Stimulated activated CD8-positive, alpha-beta memory T cell treated with anti-CD3 and anti-CD28 coated beads, Interleukin-4, amount 100 ng/mL, for 4 hours (primary cell): ENCODE data around the gene ACTL9.
A peak's percentile ranks its signal among the peaks of the same experiment; 100 is the strongest.

Source experiments
- DNase-seq, 2 donors: peaks; one replicate each; pipeline ENCODE4 v3.0.0-alpha.2; 2020; ENCODE audit warnings: low read depth in 2 of 2, low spot score in 1 of 2

ACTL9 gene

GRCh38 chr19:8686549-8686948 is 12.0 kb downstream of the ACTL9 start:
- DNase-seq: no peak

- no peak for DNase-seq
Observed at GRCh38 chr19:8684001-8684902, 14.3 kb downstream of the ACTL9 start.

- DNase-seq: no peak
Observed at GRCh38 chr19:8682931-8683330, 15.7 kb downstream of the ACTL9 start.

- no peak for DNase-seq
Observed at GRCh38 chr19:8682472-8682871, 16.1 kb downstream of the ACTL9 start.

GRCh38 chr19:8681345-8682029 is 17.1 kb downstream of the ACTL9 start:
- DNase-seq: no peak

- DNase-seq: no peak
Observed at GRCh38 chr19:8680676-8681344, 17.8 kb downstream of the ACTL9 start.

GRCh38 chr19:8678244-8678807 is 20.3 kb downstream of the ACTL9 start:
- no peak for DNase-seq

- DNase-seq: no peak
Observed at GRCh38 chr19:8675066-8675465, 23.5 kb downstream of the ACTL9 start.

GRCh38 chr19:8673276-8673891 is 25.2 kb downstream of the ACTL9 start:
- no peak for DNase-seq

- no peak for DNase-seq
Observed at GRCh38 chr19:8666814-8667405, 31.7 kb downstream of the ACTL9 start.

GRCh38 chr19:8665468-8666213 is 33.0 kb downstream of the ACTL9 start:
- no peak for DNase-seq

- no peak for DNase-seq
Observed at GRCh38 chr19:8664671-8665057, 33.9 kb downstream of the ACTL9 start.

- DNase-seq: no peak
Observed at GRCh38 chr19:8663920-8664670, 34.5 kb downstream of the ACTL9 start.

GRCh38 chr19:8662263-8662662 is 36.3 kb downstream of the ACTL9 start:
- DNase-seq: no peak

- no peak for DNase-seq
Observed at GRCh38 chr19:8659905-8660304, 38.7 kb downstream of the ACTL9 start.

GRCh38 chr19:8657869-8658268 is 40.7 kb downstream of the ACTL9 start:
- DNase-seq: no peak

GRCh38 chr19:8655340-8655709 is 43.3 kb downstream of the ACTL9 start:
- no peak for DNase-seq

- peak; percentile 44 to 54 for DNase-seq
Observed at GRCh38 chr19:8654591-8655339, 43.8 kb downstream of the ACTL9 start.

GRCh38 chr19:8648240-8648639 is 50.4 kb downstream of the ACTL9 start:
- DNase-seq: no peak
